Islet of Langerhans (tissue), 1 donor: ENCODE results near the gene ZDHHC14.

Experiments used
- FAIRE-seq: peaks from one replicate; lab custom pipeline; 2011; peaks lifted over from hg19 to GRCh38; lab: Jason Lieb, UNC

The ZDHHC14 gene

DNA sequence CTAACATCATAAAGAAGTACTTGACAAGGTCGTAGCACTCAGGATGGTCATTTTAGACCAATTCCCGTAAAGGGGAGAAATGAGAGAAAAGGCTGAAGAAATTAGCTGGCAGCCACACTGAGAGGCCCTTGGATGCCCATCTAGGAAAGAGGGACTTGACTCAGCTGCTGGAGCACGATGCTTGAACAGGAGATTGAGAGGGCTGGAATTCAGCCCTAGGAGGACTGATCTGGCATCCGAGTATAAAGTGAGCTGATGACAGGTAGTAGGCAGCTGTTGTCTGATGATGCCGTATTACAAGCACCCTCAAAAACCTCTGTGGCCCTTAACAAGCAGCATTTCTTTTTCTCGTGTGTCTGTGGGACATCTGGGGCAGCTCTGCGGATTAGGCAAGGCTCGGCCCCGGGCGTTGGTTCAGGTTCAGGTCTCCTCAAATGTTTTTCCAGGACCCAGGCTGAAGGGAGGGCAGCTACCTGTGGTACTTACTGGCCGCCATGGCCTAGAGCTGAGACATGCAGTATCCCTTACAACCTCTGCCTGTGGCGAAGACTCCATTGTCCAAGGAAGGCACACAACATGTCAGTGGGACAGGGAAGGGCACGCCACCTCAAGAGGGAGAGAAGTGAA lies 222.4 kb downstream of the ZDHHC14 start:
- FAIRE-seq: no peak

- no peak for FAIRE-seq
These were observed 223.0 kb downstream of the ZDHHC14 start for GRCh38 chr6:157603971-157604370.

DNA sequence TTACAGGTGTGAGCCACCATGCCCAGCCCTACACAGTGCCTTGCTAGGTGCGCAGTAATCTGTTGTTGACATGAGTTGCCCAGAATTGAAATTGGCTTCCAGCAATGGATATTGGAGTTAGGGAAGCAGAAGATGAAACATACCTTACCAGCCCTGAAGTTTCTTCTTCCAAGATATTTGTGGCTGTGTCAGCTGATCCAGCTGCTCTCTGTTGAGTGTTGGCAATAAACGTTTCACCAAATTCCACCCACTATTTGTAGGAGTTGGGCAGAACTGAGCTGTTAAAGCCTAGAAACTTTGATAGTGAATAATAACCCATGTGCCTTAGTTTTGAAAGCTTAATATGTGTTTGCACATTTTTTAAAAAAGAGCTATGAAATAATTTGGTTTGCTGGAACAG lies 223.8 kb downstream of the ZDHHC14 start:
- no peak for FAIRE-seq

DNA sequence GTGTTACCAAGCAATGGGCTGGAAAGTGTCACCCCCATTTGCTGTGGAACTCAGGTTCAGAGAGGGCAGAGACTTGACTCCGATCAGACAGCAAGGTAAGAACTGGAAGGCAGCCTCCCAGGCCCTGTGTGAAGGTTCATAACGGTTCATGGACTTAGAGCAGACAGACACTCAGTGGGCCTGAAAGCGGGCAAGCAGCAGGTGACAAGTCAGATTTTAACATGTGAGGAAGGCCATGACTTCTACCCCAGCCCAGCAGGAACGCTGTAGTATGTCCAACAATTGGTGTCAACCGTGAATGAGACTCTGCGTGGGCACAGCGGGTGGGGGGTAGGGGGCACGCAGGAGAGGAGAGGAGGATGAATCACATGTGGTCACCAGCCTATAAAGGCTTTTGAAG lies 224.5 kb downstream of the ZDHHC14 start:
- FAIRE-seq: no peak

- no peak for FAIRE-seq
These were observed 225.5 kb downstream of the ZDHHC14 start for GRCh38 chr6:157606516-157606915.

- FAIRE-seq: no peak
These were observed 226.5 kb downstream of the ZDHHC14 start for GRCh38 chr6:157607317-157608109.

DNA sequence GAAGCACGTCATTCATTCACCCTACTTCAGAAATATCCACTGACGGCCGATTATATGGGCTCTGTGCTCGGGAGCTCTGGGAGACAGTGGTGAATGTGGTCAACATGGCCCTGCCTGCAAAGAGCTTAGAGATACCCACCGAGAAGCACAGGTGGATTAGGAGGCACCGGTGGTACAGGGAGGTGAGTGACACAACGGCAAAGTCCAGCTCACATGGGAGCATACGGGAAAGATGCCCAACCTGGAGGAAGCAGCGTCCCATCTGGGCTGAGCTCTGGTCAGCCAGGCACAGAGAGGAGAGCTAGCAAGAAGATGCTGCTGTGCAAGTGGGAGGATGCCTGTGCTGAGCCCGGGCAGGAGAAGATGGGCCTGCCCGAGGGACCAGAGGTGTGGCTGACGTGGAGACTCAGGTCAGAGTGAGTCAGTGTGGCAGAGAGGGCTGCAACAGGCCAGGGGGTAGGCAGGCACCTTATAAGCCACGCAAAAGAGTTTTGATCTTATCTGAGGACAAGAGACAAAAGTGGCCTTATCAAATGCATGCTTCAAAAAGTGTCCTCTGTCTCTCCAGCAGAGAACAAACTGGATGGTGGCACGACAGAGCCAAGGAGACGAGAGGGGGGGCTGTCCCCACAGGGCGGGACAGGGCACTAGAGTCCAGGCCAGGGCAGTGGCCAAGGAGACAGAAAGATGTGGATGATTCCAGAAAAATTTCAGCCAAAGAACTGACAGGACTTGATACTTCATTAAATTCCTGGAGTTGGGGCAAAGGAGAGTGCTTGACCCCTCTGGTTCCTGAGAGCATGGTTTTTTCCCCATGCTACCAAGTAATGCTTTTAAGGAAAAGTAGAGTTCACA lies 227.5 kb downstream of the ZDHHC14 start:
- FAIRE-seq: no peak

- FAIRE-seq: no peak
These were observed 228.1 kb downstream of the ZDHHC14 start for GRCh38 chr6:157609117-157609516.

DNA sequence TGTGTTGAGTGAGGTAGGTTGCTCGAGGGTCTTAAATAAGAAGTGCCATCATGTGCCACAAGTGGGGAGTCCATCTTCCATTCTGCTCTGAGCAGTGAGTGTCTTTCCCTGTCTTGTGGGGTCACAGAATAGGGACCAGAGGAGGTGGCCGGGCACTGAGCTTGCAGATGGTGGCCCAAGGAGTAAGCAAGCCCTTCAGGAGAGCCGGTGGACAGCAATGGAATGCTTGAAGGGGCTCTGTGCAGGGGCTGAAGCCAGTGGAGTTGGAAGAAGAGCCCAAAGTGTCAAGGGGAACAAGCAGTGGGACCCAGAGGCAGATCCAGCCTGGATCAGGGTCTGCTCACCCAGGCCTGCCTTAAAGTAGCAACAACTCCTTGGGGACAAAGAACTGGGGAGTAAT lies 228.6 kb downstream of the ZDHHC14 start:
- FAIRE-seq: no peak

DNA sequence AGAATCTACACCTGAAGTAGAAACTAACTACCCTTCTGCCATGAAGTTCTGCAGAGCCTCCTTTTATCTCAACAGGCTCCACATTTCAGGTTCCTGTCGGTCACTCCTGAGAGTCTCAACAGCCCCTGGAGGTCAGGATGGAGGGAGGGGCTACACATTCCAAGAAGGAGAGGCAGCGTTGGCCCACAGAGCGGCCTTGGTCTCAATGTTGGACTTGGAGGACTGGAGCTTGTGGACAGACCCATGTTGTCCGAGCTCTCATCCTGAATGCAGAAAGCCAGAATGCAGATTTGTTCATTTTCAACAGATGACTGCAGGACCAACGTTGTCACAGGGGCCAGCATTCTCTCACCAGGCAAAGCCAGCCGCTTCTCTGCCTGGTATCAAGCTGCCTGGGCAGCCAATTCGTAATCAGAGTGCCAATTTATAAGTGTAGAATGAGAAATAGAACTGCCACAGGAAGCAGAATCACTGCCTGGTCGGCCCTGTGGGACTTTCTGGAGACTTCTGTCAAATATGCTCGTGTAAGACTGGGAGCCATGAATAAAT lies 229.5 kb downstream of the ZDHHC14 start:
- no peak for FAIRE-seq

GRCh38 chr6:157611406-157611805 lies 230.4 kb downstream of the ZDHHC14 start:
- no peak for FAIRE-seq

GRCh38 chr6:157613011-157613522 lies 232.1 kb downstream of the ZDHHC14 start:
- no peak for FAIRE-seq

- no peak for FAIRE-seq
These were observed 233.1 kb downstream of the ZDHHC14 start for GRCh38 chr6:157614026-157614568.

DNA sequence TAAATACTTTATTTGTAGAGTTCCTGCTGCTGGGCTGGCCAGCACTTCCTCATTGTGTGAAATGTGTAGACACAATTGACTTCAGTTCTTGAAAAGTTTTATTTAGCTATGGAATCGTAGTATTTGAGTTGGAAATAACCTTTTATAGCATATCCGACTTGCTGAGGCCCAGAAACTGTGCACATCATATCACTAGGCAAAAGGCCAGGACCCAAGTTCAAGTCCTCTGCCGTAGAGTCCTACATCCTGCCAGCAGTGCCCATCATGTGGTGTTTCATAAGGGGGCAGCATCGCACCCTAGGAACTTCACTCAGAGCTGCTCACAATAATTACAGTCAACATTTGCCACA lies 234.4 kb downstream of the ZDHHC14 start:
- FAIRE-seq: no peak

DNA sequence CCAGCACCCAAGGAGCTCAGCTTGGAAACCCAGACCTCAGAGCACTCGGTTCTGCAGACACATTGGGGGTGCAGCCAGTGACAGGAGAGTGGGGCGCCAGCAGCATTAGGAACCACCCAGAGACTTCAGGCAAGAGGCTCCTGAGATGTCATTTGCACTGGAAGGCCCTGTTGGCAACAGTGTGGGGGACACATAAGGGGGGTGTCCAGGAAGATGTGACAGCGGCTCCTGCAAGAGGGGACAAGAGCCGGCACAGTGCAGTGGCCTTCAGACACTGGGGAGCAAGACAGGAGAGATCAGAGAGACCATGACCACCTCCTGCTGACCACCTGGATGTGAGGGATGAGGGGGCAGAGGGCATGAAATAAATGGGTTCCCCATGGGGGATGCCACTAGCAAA lies 235.0 kb downstream of the ZDHHC14 start:
- FAIRE-seq: no peak

GRCh38 chr6:157620944-157621343 lies 240.0 kb downstream of the ZDHHC14 start:
- FAIRE-seq: no peak

DNA sequence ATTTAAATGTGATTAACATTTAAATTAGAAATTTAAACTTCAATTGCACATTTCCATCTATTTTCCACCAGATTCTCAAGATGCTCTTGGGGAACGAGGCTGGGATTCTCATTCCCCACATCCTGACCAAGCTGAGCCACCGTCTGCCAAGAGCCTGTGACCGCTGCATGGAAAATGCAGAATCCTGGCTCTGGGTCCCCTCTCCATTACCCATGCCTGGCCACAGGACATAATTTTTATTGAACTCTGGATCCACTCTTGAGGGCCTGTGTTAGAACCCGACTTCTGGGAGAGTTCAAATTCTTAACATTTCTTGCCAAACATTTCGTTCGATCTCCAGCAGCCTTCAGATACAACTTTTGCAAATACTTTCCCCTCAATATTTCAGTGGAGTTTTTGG lies 240.4 kb downstream of the ZDHHC14 start:
- no peak for FAIRE-seq

- no peak for FAIRE-seq
These were observed 241.4 kb downstream of the ZDHHC14 start for GRCh38 chr6:157622427-157622826.

DNA sequence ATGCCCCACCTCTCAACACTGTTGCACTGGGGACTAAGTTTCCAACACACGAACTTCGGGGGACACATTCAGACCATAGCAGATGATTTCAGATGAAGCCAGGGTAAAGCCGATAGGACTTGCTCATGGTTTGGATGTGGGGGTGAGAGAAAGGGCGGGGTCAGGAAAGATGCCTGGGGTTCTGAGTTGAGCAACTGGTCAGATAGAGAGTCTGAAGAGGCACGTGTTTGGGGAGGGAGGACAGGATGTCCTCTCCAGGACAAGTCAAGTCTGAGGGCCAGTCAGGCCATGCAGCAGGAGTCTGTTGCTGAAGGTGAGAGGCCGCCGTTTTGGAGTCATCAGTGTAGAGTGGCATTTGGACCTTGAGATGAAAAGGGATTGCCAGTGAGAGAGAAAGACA lies 244.1 kb downstream of the ZDHHC14 start:
- no peak for FAIRE-seq

- no peak for FAIRE-seq
These were observed 244.8 kb downstream of the ZDHHC14 start for GRCh38 chr6:157625764-157626163.

DNA sequence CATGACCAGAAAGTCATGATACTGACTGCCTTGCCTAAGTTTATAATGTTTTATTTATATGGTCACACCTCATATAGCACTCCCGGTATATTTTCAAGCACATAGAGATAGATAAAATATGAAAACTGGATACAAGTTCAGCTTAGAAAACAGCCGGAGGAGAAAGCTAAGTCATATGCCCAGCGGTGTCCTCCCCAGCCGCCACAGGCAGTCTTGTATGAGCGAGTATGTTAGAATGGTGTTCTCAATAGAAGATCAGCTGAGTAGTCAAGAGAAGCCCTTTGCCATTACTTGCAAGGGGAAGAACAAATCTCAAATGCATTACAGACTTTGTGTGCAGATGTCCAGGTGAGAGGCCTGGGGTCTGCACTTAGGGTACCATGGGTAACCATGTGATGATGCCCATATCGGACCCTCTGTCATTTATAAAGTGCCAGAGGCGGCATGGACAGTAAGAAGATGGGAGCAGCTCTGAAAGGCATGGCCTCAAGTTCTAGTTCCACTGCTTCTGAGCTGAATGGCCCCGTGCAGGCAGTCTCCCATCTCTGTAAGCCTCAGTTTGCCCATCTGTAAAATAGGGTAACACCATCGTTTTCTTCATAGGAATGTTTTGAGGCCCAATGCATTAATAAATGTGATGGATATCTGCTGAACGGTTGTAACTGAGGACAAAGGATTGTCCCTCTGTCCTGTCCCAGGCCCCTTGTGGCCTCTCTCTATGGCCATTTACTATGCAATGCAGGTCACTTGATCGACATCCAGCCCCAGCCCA lies 246.4 kb downstream of the ZDHHC14 start:
- no peak for FAIRE-seq

DNA sequence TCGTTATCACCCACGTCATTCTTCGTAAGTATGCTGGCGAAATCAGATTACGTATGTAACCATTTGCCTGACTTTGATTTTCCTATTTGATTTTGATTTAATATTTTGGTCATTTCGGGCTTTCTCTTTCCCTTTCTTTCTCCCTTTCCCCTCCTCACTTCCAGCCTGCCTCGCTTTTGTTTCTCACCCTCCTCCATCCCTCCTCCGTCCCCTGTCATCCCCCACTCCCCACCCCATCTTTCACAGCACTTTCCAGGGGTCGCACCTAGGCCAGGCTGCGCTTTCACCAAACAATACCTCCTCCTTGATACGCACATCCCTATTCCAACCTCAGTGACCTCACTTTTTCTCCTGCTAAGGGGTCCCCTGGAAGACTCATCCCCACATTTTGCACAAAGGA lies 247.5 kb downstream of the ZDHHC14 start:
- FAIRE-seq: no peak
